Measurements from ENCODE around the gene SCRN3.
A peak's percentile ranks its signal among the peaks of the same experiment; 100 is the strongest.
"Not testable (repeated sequence)": the region's sequence is repeated elsewhere in the genome, so short reads cannot be mapped to it uniquely, and the experiment has no call there.

Gene SCRN3

GRCh38 chr2:174410039-174410438, 14.5 kb downstream of the SCRN3 start:
- DNase-seq (ENCODE audit: low spot score), result not testable (repeated sequence)

DNA sequence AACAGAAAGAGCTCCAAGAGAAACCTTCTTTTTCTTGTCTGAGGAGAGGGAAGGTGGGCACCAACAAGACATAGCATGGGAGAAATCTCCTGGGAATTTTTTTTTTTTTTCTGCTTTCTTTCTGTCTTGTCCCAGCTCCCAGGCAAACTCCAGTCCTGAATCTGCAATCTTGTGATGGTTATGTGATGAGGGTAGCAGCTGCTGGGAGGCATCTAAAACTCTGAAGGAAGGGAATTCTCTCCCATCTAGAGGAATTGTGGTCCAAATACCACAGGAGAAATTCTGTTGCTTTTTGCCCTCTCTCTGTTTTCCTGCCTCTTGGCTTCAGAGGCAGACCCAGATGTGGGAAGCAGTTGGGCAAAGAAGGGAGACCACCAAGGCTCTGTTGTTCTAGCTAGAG, 16.7 kb downstream of the SCRN3 start:
- DNase-seq (ENCODE audit: low spot score), result no peak

GRCh38 chr2:174428214-174428613, 32.7 kb downstream of the SCRN3 start:
- no peak for DNase-seq (ENCODE audit: low spot score)

DNA sequence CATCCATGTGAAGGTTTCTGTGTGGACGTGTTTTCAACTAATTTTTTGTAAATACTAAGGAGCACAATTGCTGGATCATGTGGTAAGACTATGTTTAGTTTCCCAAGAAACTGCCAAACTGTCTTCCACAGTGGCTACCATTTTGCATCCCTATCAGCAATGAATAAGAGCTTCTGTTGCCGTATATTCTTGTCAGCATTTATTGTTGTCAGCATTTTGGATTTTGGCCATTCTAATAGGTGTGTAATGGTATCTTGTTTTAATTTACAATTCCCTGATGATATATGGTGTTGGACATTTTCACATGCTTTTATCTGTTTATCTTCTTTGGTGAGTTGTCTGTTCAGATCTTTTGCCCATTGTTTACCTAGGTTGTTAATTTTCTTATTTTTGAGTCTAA, 34.5 kb downstream of the SCRN3 start:
- DNase-seq (ENCODE audit: low spot score), result no peak

GRCh38 chr2:174431902-174432301, 36.4 kb downstream of the SCRN3 start:
- no peak for DNase-seq (ENCODE audit: low spot score)

- DNase-seq (ENCODE audit: low spot score), result no peak
Measured at GRCh38 chr2:174436351-174436750, 40.8 kb downstream of the SCRN3 start.

DNA sequence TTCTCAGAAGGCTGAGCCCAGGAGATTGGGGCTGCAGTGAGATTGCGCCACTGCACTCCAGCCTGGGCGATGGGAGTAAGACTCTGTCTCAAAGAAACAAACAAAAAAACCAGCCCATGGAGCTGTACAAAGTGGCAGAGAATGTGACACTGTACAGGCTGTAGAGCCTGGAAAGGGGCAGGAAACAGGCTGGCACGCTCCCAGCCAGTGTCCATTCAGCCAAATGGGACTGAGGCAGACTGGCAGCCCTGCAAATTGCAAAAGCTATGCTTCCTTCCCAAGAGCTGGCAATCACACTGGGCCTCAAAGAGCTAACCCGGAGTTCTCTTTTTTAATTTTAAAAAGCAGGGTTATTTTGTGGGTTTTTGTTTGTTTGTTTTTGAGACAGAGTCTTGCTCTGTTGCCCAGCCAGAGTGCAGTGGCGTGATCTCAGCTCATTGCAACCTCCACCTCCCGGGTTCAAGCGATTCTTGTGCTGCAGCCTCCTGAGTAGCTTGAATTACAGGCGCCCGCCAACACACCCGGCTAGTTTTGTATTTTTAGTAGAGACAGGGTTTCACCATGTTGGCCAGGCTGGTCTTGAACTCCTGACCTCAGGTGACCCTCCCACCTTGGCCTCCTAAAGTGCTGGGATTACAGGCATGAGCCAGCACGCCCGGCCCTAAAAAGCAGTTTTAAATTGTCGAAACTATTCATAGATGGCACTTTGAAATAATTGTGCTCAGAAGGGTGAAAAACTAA, 42.8 kb downstream of the SCRN3 start:
- DNase-seq (ENCODE audit: low spot score), result peak; percentile 89

GRCh38 chr2:174439323-174439722, 43.8 kb downstream of the SCRN3 start:
- no peak for DNase-seq (ENCODE audit: low spot score)

- DNase-seq (ENCODE audit: low spot score), result no peak
Measured at GRCh38 chr2:174439950-174440349, 44.4 kb downstream of the SCRN3 start.

DNA sequence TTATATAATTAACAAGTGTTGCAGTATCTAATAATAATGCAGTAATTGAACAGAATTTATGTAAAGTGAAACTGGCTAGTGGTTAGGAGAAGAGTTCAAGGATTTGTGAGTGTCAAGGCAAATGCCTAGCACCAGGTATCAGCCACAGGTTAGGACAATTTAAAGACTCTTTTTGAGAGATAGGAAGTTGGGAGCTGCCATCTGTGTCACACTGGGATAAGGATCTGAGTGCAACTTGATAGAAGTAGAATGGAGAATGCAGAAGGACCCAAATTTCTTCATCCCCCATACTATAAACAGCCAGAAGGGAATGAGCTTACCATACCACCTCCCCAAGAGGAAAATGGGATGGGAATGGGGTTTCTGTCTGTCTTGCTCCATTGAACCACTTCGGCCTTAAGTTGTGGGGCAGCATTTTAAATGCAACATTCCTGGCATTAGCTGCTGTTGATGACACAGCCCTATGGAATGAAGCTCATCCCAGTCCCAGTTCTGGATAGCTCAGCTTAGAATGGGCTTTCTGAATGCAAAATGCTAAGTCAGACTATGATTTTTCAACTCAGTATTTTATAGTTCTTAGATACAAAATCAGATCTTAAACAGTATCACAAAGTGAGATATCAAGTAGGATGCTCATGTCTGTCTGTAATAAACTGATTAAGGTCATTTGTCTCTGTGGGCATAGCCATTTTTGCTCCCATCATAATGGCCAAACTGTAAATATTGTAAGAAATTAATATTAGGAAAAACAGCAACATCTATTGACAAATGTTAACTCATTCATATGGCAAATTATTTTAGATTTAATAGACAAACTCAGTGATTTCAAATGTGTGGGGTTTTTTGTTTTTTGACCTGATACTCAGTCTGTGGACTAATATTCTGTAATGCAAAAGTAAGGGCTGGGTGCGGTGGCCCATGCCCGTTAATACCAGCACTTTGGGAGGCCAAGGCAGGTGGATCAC, 47.3 kb downstream of the SCRN3 start:
- DNase-seq (ENCODE audit: low spot score), result no peak

DNA sequence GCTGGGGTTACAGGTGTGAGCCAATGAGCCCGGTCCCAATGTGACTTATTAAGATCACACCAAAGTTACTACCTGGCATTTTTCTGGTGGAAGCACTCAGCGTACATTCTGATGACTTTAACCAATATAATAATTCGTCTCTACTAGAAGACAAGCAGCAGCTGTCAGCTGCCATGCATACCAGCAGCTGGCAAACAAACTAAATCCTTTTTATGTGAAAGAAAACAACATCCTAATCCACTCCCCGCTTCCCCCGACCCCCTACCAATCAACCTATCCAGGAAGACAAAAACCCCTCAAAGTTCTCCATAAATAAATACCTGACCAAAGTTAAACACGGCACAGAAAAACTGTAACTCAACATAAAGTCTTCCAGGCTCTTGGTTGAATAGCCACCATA, 49.2 kb downstream of the SCRN3 start:
- no peak for DNase-seq (ENCODE audit: low spot score)

- DNase-seq (ENCODE audit: low spot score), result no peak
Measured at GRCh38 chr2:174445248-174445647, 49.7 kb downstream of the SCRN3 start.

- no peak for DNase-seq (ENCODE audit: low spot score)
Measured at GRCh38 chr2:174446531-174446930, 51.0 kb downstream of the SCRN3 start.

DNA sequence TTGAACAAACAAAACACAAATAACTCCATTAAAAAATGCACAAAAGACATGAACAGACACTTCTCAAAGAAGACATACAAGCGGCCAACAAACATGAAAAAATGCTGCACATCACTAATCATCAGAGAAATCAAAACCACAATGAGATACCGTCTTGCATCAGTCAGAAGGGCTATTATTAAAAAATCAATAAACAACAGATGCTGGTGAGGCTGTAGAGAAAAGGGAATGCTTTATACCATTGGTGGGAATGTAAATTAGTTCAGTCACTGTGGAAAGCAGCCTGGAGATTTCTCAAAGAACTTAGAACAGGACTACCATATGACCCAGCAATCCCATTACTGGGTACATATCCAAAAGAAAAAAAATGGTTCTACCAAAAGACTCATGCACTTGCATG, 53.5 kb downstream of the SCRN3 start:
- DNase-seq (ENCODE audit: low spot score), result no peak

GRCh38 chr2:174450021-174450816, 54.7 kb downstream of the SCRN3 start:
- DNase-seq (ENCODE audit: low spot score), result no peak

DNA sequence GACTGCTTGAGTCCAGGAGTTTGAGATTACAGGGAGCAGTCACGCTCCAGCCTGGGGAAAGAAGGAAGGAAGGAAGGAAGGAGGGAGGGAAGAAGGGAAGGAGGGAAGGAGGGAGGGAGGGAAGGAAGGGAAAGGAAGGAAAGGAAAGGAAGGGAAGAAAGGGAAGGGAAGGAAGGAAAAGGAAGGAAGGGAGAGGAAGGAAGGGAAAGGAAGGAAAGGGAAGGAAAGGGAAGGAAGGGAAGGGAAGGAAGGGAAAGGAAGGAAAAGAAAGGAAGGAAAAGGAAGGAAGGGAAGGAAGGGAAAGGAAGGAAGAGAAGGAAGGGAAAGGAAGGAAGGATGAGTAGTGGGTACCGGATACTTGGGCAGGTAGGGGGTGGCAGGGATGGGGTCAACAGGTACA, 59.0 kb downstream of the SCRN3 start:
- no peak for DNase-seq (ENCODE audit: low spot score)

GRCh38 chr2:174461221-174461620, 65.7 kb downstream of the SCRN3 start:
- DNase-seq (ENCODE audit: low spot score), result no peak

DNA sequence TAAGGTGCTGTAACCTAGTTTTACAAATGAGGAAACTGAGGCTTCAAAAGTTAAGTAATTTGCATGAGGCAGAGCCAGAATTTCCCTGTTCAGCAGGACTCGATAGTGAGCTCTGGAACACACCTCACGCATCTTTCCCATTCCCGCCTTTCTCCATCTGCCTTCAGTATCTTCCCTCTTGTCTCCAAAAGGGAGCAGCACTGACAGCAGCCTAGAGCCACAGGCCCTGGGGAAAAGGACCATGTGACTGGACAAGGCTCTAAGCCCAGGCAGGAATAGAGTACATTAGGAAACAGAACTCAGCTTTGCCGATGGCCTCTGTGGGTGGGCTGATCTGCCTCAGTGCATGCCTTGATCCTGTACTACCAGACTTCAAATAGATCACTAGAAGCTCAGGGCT, 69.8 kb downstream of the SCRN3 start:
- no peak for DNase-seq (ENCODE audit: low spot score)

DNA sequence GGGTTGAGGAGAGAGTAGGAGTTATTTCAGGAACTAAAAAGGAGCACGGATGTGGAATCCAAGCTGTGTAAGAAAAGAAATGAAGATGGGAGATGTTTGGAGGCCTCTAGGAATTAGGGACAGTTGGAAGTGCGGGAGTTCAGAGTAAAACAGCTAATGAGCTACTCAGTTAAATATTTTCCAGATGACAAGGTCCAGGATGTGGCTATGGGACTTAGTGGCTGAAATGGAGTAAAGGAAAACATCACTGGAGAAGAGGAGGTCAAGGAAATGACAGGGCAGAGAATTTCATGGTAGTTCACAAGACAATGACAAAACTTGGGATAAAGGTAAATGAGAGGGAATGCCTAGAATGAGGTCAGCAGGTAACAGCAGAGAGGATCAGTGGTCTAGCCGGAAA, 78.3 kb downstream of the SCRN3 start:
- no peak for DNase-seq (ENCODE audit: low spot score)

GRCh38 chr2:174477759-174478158, 82.2 kb downstream of the SCRN3 start:
- DNase-seq (ENCODE audit: low spot score), result peak; percentile 36
